Measurements from ENCODE around the gene ATP1A4. TPM values are rescaled to one million over a fixed set of nuclear protein-coding genes. Genes with fewer than 3 reads are reported as not detected.

The ATP1A4 gene
- total and polyA plus RNA-seq, 4 experiments from 2014 or later = not detected

GRCh38 chr1:160129046-160129445, 22.4 kb upstream of the ATP1A4 start:
- H3K27ac Mint-ChIP-seq = no peak overlapping the region

DNA sequence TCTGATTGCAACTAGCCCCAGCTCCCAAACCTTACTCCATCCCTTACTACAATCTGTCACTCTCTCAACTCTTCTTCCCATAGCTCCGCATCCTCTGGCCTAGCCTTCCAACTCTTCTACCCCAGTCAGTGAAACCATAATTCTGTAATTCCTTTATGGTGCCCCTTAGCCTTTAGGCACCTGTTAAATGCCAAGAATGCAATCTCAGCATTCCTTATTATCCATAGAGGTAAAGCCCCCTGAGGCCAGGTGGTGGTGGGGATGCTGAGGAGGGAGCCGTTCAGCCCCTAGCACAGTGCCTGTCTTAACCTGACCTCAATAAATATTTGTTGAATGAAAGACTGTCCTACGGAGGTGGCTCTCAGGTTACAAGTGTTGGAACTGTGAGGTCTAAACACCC, 21.8 kb upstream of the ATP1A4 start:
- Mint-ChIP-seq H3K27ac (no peak overlapping the region), H3K36me3 (no peaks in the 10 kb centered on the region), H3K9me3 (no peaks in the 10 kb centered on the region), H3K4me3 (no peak overlapping the region), H3K27me3 (peaks cover 8 to 16% of the 10 kb centered on the region in 2 donors), H3K4me1 (no peaks in the 10 kb centered on the region)
- intact Hi-C loops (cut with micrococcal nuclease) = no loop called here
- no peak for DNase-seq
- no peak overlapping the region for H3K4me3 ChIP-seq (ENCODE audit: low read length in 2 of 2)
- no peaks in the 10 kb centered on the region for H3K36me3 ChIP-seq (ENCODE audit: insufficient read depth, low read length)
- H3K27me3 ChIP-seq (ENCODE audit: insufficient read depth, low read length) = no peaks in the 10 kb centered on the region
- POLR2A ChIA-PET (ENCODE audit: partially characterized antibody) = no interaction called here
- CTCF ChIA-PET (ENCODE audit: partially characterized antibody) = no interaction called here
- no peaks in the 10 kb centered on the region for H3K9me3 ChIP-seq (ENCODE audit: control insufficient read depth in 1 of 2, low read length in 2 of 2)
- H3K27ac ChIP-seq (ENCODE audit: low read depth, low read length) = no peak overlapping the region
- H3K4me1 ChIP-seq (ENCODE audit: insufficient read depth, low read length) = no peaks in the 10 kb centered on the region

More at GRCh38 chr1:160129046-160129445, 22.4 kb upstream of the ATP1A4 start:
- H3K4me3 ChIP-seq (ENCODE audit: low read length in 2 of 2) = no peak overlapping the region
- H3K9me3 Mint-ChIP-seq = no peaks in the 10 kb centered on the region
- intact Hi-C loops (cut with micrococcal nuclease) = no loop called here
- H3K36me3 Mint-ChIP-seq = no peaks in the 10 kb centered on the region
- ChIA-PET CTCF (ENCODE audit: partially characterized antibody) (no interaction called here), POLR2A (ENCODE audit: partially characterized antibody) (no interaction called here)
- no peaks in the 10 kb centered on the region for H3K36me3 ChIP-seq (ENCODE audit: insufficient read depth, low read length)
- no peak overlapping the region for H3K4me3 Mint-ChIP-seq
- H3K9me3 ChIP-seq (ENCODE audit: control insufficient read depth in 1 of 2, low read length in 2 of 2) = no peaks in the 10 kb centered on the region
- no peaks in the 10 kb centered on the region for H3K4me1 ChIP-seq (ENCODE audit: insufficient read depth, low read length)
- H3K4me1 Mint-ChIP-seq = no peaks in the 10 kb centered on the region
- peaks cover 8 to 16% of the 10 kb centered on the region in 2 donors for H3K27me3 Mint-ChIP-seq
- no peaks in the 10 kb centered on the region for H3K27me3 ChIP-seq (ENCODE audit: insufficient read depth, low read length)
- DNase-seq = no peak
- no peak overlapping the region for H3K27ac ChIP-seq (ENCODE audit: low read depth, low read length)

- no peak for DNase-seq
- Histone ChIP-seq H3K27ac (ENCODE audit: low read depth, low read length) (no peak overlapping the region), H3K4me1 (ENCODE audit: insufficient read depth, low read length) (no peaks in the 10 kb centered on the region), H3K9me3 (ENCODE audit: control insufficient read depth in 1 of 2, low read length in 2 of 2) (no peaks in the 10 kb centered on the region), H3K27me3 (ENCODE audit: insufficient read depth, low read length) (no peaks in the 10 kb centered on the region), H3K36me3 (ENCODE audit: insufficient read depth, low read length) (no peaks in the 10 kb centered on the region), H3K4me3 (ENCODE audit: low read length in 2 of 2) (no peak overlapping the region)
- H3K4me3 Mint-ChIP-seq = no peak overlapping the region
- POLR2A ChIA-PET (ENCODE audit: partially characterized antibody) = no interaction called here
- intact Hi-C loops (cut with micrococcal nuclease) = no loop called here
- H3K27me3 Mint-ChIP-seq = peaks cover 8 to 16% of the 10 kb centered on the region in 2 donors
- no peaks in the 10 kb centered on the region for H3K4me1 Mint-ChIP-seq
- no peaks in the 10 kb centered on the region for H3K9me3 Mint-ChIP-seq
- CTCF ChIA-PET (ENCODE audit: partially characterized antibody) = no interaction called here
- no peaks in the 10 kb centered on the region for H3K36me3 Mint-ChIP-seq
- no peak overlapping the region for H3K27ac Mint-ChIP-seq
Observed at GRCh38 chr1:160129966-160130365, 21.4 kb upstream of the ATP1A4 start.

- ChIA-PET CTCF (ENCODE audit: partially characterized antibody) (no interaction called here), POLR2A (ENCODE audit: partially characterized antibody) (no interaction called here)
- Mint-ChIP-seq H3K27me3 (peaks cover 8 to 16% of the 10 kb centered on the region in 2 donors), H3K4me1 (no peaks in the 10 kb centered on the region), H3K4me3 (no peak overlapping the region), H3K27ac (no peak overlapping the region), H3K36me3 (no peaks in the 10 kb centered on the region), H3K9me3 (no peaks in the 10 kb centered on the region)
- Histone ChIP-seq H3K27me3 (ENCODE audit: insufficient read depth, low read length) (no peaks in the 10 kb centered on the region), H3K9me3 (ENCODE audit: control insufficient read depth in 1 of 2, low read length in 2 of 2) (no peaks in the 10 kb centered on the region), H3K27ac (ENCODE audit: low read depth, low read length) (no peak overlapping the region), H3K4me3 (ENCODE audit: low read length in 2 of 2) (no peak overlapping the region), H3K4me1 (ENCODE audit: insufficient read depth, low read length) (no peaks in the 10 kb centered on the region), H3K36me3 (ENCODE audit: insufficient read depth, low read length) (no peaks in the 10 kb centered on the region)
- DNase-seq = no peak
- intact Hi-C loops (cut with micrococcal nuclease) = no loop called here
Observed at GRCh38 chr1:160130486-160130885, 20.9 kb upstream of the ATP1A4 start.

DNA sequence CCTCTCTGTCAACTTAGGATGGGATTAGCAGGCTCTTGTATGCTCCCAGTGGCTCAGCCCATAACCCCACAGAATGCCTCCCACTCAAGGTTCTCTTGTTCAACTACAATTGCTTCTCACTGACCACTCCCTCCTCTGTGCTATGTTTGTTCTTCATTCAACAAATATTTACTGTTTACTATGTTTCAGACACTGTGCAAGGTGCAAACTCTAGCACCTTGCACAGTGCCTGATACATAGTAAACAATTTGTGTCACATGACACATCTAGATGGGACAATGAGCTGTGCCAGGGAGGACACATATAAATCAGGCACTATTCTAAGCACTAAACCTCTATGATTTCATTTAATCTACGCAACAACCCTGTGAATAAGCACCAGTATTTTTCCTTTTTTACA, 20.5 kb upstream of the ATP1A4 start:
- H3K4me1 Mint-ChIP-seq = no peaks in the 10 kb centered on the region
- DNase-seq = no peak
- no peaks in the 10 kb centered on the region for H3K4me1 ChIP-seq (ENCODE audit: insufficient read depth, low read length)
- no peaks in the 10 kb centered on the region for H3K36me3 Mint-ChIP-seq
- intact Hi-C loops (cut with micrococcal nuclease) = no loop called here
- ChIA-PET CTCF (ENCODE audit: partially characterized antibody) (no interaction called here), POLR2A (ENCODE audit: partially characterized antibody) (no interaction called here)
- no peaks in the 10 kb centered on the region for H3K36me3 ChIP-seq (ENCODE audit: insufficient read depth, low read length)
- no peak overlapping the region for H3K4me3 Mint-ChIP-seq
- H3K27ac ChIP-seq (ENCODE audit: low read depth, low read length) = no peak overlapping the region
- no peak overlapping the region for H3K27ac Mint-ChIP-seq
- no peaks in the 10 kb centered on the region for H3K27me3 ChIP-seq (ENCODE audit: insufficient read depth, low read length)
- H3K4me3 ChIP-seq (ENCODE audit: low read length in 2 of 2) = no peak overlapping the region
- no peaks in the 10 kb centered on the region for H3K9me3 ChIP-seq (ENCODE audit: control insufficient read depth in 1 of 2, low read length in 2 of 2)
- no peaks in the 10 kb centered on the region for H3K9me3 Mint-ChIP-seq
- peaks cover 8 to 16% of the 10 kb centered on the region in 2 donors for H3K27me3 Mint-ChIP-seq

DNA sequence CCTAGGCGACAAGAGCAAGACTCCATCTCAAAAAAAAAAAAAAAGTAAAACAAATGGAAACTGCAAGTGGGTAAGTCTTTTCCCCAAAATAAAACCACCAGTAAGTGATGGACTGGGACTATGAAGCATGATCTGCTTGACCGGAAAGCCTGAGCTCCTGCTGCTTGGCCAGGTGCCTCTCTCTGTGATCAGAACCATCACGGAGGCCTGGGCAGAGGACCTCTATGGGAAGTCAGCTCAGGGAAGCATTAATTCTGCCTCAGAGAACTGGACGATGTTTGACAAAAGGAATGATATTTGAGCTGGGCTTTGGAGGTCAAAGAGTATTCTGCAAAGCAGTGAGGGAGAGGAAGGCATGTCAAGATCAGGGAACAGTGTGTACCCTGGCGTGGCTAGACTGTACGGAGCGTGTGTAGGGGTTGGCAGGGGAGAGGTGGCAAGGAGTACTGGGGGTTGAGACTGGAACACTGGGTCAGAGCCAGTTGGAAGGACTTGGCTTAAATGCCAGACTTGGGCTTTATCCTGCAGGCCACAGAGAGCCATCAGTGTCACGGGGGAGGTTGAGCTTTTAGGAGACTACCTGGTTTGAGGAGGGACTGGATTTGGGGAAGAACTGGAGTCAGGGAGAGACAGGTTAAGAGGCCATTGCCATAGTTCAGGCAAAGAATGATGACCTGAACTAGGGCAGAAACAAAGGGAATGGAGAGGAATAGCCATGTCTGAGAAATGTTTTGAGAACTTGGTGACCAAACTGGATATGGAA, 19.4 kb upstream of the ATP1A4 start:
- POLR2A ChIA-PET (ENCODE audit: partially characterized antibody) = no interaction called here
- Mint-ChIP-seq H3K9me3 (no peaks in the 10 kb centered on the region), H3K27ac (no peak overlapping the region), H3K4me1 (no peaks in the 10 kb centered on the region), H3K4me3 (no peak overlapping the region), H3K27me3 (peaks cover 8 to 16% of the 10 kb centered on the region in 2 donors), H3K36me3 (no peaks in the 10 kb centered on the region)
- intact Hi-C loops (cut with micrococcal nuclease) = no loop called here
- Histone ChIP-seq H3K36me3 (ENCODE audit: insufficient read depth, low read length) (no peaks in the 10 kb centered on the region), H3K9me3 (ENCODE audit: control insufficient read depth in 1 of 2, low read length in 2 of 2) (no peaks in the 10 kb centered on the region), H3K27me3 (ENCODE audit: insufficient read depth, low read length) (no peaks in the 10 kb centered on the region), H3K4me1 (ENCODE audit: insufficient read depth, low read length) (no peaks in the 10 kb centered on the region), H3K27ac (ENCODE audit: low read depth, low read length) (no peak overlapping the region), H3K4me3 (ENCODE audit: low read length in 2 of 2) (no peak overlapping the region)
- CTCF ChIA-PET (ENCODE audit: partially characterized antibody) = no interaction called here
- no peak for DNase-seq

- no peak for DNase-seq
- no peak overlapping the region for H3K27ac ChIP-seq (ENCODE audit: low read depth, low read length)
- Mint-ChIP-seq H3K4me3 (no peak overlapping the region), H3K27ac (no peak overlapping the region), H3K4me1 (no peaks in the 10 kb centered on the region), H3K9me3 (no peaks in the 10 kb centered on the region), H3K36me3 (no peaks in the 10 kb centered on the region), H3K27me3 (peaks cover 6 to 14% of the 10 kb centered on the region in 2 donors)
- intact Hi-C loops (cut with micrococcal nuclease) = no loop called here
- POLR2A ChIA-PET (ENCODE audit: partially characterized antibody) = no interaction called here
- H3K4me1 ChIP-seq (ENCODE audit: insufficient read depth, low read length) = no peaks in the 10 kb centered on the region
- no peaks in the 10 kb centered on the region for H3K36me3 ChIP-seq (ENCODE audit: insufficient read depth, low read length)
- no peaks in the 10 kb centered on the region for H3K9me3 ChIP-seq (ENCODE audit: control insufficient read depth in 1 of 2, low read length in 2 of 2)
- CTCF ChIA-PET (ENCODE audit: partially characterized antibody) = no interaction called here
- H3K27me3 ChIP-seq (ENCODE audit: insufficient read depth, low read length) = no peaks in the 10 kb centered on the region
- no peak overlapping the region for H3K4me3 ChIP-seq (ENCODE audit: low read length in 2 of 2)
Observed at GRCh38 chr1:160133990-160134770, 17.2 kb upstream of the ATP1A4 start.

All from CD4-positive, alpha-beta memory T cell (primary cell).